ENCODE results near the gene RAB3C.

Gene RAB3C

GRCh38 chr5:58731641-58732040, 148.8 kb downstream of the RAB3C start:
- DNase-seq (ENCODE audit: low spot score): no peak

GRCh38 chr5:58735637-58736036, 152.8 kb downstream of the RAB3C start:
- DNase-seq (ENCODE audit: low spot score): no peak

GRCh38 chr5:58736214-58736613, 153.3 kb downstream of the RAB3C start:
- no peak for DNase-seq (ENCODE audit: low spot score)

GRCh38 chr5:58737671-58738070, 154.8 kb downstream of the RAB3C start:
- no peak for DNase-seq (ENCODE audit: low spot score)

- no peak for DNase-seq (ENCODE audit: low spot score)
Measured at GRCh38 chr5:58738336-58738735, 155.5 kb downstream of the RAB3C start.

- DNase-seq (ENCODE audit: low spot score): no peak
Measured at GRCh38 chr5:58739051-58739450, 156.2 kb downstream of the RAB3C start.

GRCh38 chr5:58740956-58741355, 158.1 kb downstream of the RAB3C start:
- DNase-seq (ENCODE audit: low spot score): no peak

- DNase-seq (ENCODE audit: low spot score): no peak
Measured at GRCh38 chr5:58745350-58745749, 162.5 kb downstream of the RAB3C start.

GRCh38 chr5:58746321-58746720, 163.4 kb downstream of the RAB3C start:
- DNase-seq (ENCODE audit: low spot score): no peak

GRCh38 chr5:58750036-58750435, 167.2 kb downstream of the RAB3C start:
- no peak for DNase-seq (ENCODE audit: low spot score)

GRCh38 chr5:58751222-58751837, 168.5 kb downstream of the RAB3C start:
- DNase-seq (ENCODE audit: low spot score): no peak

GRCh38 chr5:58752104-58752503, 169.2 kb downstream of the RAB3C start:
- DNase-seq (ENCODE audit: low spot score): no peak

- no peak for DNase-seq (ENCODE audit: low spot score)
Measured at GRCh38 chr5:58753446-58753845, 170.6 kb downstream of the RAB3C start.

GRCh38 chr5:58754250-58754649, 171.4 kb downstream of the RAB3C start:
- DNase-seq (ENCODE audit: low spot score): no peak

- no peak for DNase-seq (ENCODE audit: low spot score)
Measured at GRCh38 chr5:58755397-58755796, 172.5 kb downstream of the RAB3C start.

GRCh38 chr5:58759745-58760144, 176.9 kb downstream of the RAB3C start:
- DNase-seq (ENCODE audit: low spot score): no peak

GRCh38 chr5:58760222-58760621, 177.3 kb downstream of the RAB3C start:
- DNase-seq (ENCODE audit: low spot score): no peak

GRCh38 chr5:58761407-58761806, 178.5 kb downstream of the RAB3C start:
- DNase-seq (ENCODE audit: low spot score): no peak

- no peak for DNase-seq (ENCODE audit: low spot score)
Measured at GRCh38 chr5:58763390-58763789, 180.5 kb downstream of the RAB3C start.

- no peak for DNase-seq (ENCODE audit: low spot score)
Measured at GRCh38 chr5:58764199-58764598, 181.3 kb downstream of the RAB3C start.

- no peak for DNase-seq (ENCODE audit: low spot score)
Measured at GRCh38 chr5:58765058-58765457, 182.2 kb downstream of the RAB3C start.

GRCh38 chr5:58767104-58767503, 184.2 kb downstream of the RAB3C start:
- no peak for DNase-seq (ENCODE audit: low spot score)

GRCh38 chr5:58770136-58770535, 187.3 kb downstream of the RAB3C start:
- DNase-seq (ENCODE audit: low spot score): no peak

- DNase-seq (ENCODE audit: low spot score): no peak
Measured at GRCh38 chr5:58771796-58772195, 188.9 kb downstream of the RAB3C start.
